Activated T-cell treated with anti-CD3 and anti-CD28 coated beads, Interleukin-2, amount 50 U/mL, for 4 hours (primary cell): ENCODE results near the gene LRCH3. TPM values are rescaled to one million over a fixed set of nuclear protein-coding genes. Genes with fewer than 3 reads are reported as not detected.
A peak's percentile ranks its signal among the peaks of the same experiment; 100 is the strongest.

Experiments used
- ATAC-seq, 2 donors: fragments of 200-7000 bp; cut with Tn5 transposase; one replicate each; pipeline ENCODE4 v1.10.0; 2021
- DNase-seq: peaks from one replicate; pipeline ENCODE4 v3.0.0-alpha.2; 2020
- H3K27me3 Mint-ChIP-seq: one replicate; pipeline ENCODE4 v1.8.0; 2021; ENCODE audit warnings: low read depth, mixed read lengths
- H3K36me3 Mint-ChIP-seq: one replicate; pipeline ENCODE4 v1.8.0; 2022; ENCODE audit warnings: mixed read lengths; ENCODE audit not compliant: insufficient read depth
- H3K4me1 Mint-ChIP-seq: one replicate; pipeline ENCODE4 v1.8.0; 2021; ENCODE audit warnings: low read depth, mixed read lengths
- H3K4me3 Mint-ChIP-seq: one replicate; pipeline ENCODE4 v1.8.0; 2021; ENCODE audit warnings: mild to moderate bottlenecking, moderate library complexity, mixed read lengths
- H3K9me3 Mint-ChIP-seq: one replicate; pipeline ENCODE4 v1.8.0; 2021; ENCODE audit warnings: mixed read lengths
- total RNA-seq, 3 donors: library from RNA; stranded (reverse); gene quantifications; one replicate each; pipeline ENCODE4 v1.2.1, GENCODE V29; 2021

Gene LRCH3
- total RNA-seq = 10 to 100 TPM; 33.7 to 43.9 (median 38.5) TPM

GRCh38 chr3:197791113-197791891 is at the start of gene LRCH3:
Gene LRCH3, plus strand, starts transcription at chr3:197791254. Its CDS starts 25 bp downstream, at chr3:197791279.
- H3K36me3 Mint-ChIP-seq = peaks cover 3% of the 10 kb centered on the region
- no peaks in the 10 kb centered on the region for H3K27me3 Mint-ChIP-seq
- H3K4me3 Mint-ChIP-seq = peak within 1 kb of the TSS; percentile 94
- peak; percentile 76 for DNase-seq
- H3K4me1 Mint-ChIP-seq = peaks cover 47% of the 10 kb centered on the region
- ATAC-seq = peak; percentile 73 to 76
- H3K9me3 Mint-ChIP-seq = no peaks in the 10 kb centered on the region

GRCh38 chr3:197742787-197743186 is 48.3 kb upstream of the LRCH3 start:
- no peaks in the 10 kb centered on the region for H3K36me3 Mint-ChIP-seq
- no peak overlapping the region for H3K4me3 Mint-ChIP-seq
- no peak for DNase-seq
- no peak for ATAC-seq
- no peaks in the 10 kb centered on the region for H3K27me3 Mint-ChIP-seq
- no peaks in the 10 kb centered on the region for H3K4me1 Mint-ChIP-seq
- no peaks in the 10 kb centered on the region for H3K9me3 Mint-ChIP-seq

GRCh38 chr3:197746209-197746608 is 44.8 kb upstream of the LRCH3 start:
- Mint-ChIP-seq H3K9me3 (no peaks in the 10 kb centered on the region), H3K36me3 (no peaks in the 10 kb centered on the region), H3K27me3 (no peaks in the 10 kb centered on the region), H3K4me1 (peaks cover 16% of the 10 kb centered on the region), H3K4me3 (no peak overlapping the region)
- no peak for ATAC-seq
- no peak for DNase-seq

GRCh38 chr3:197746801-197747237 is 44.2 kb upstream of the LRCH3 start:
- DNase-seq (no peak), ATAC-seq (no peak)
- Mint-ChIP-seq H3K4me1 (peaks cover 19% of the 10 kb centered on the region), H3K36me3 (no peaks in the 10 kb centered on the region), H3K9me3 (no peaks in the 10 kb centered on the region), H3K4me3 (no peak overlapping the region), H3K27me3 (no peaks in the 10 kb centered on the region)

GRCh38 chr3:197748597-197749314 is 42.3 kb upstream of the LRCH3 start:
- ATAC-seq = no peak
- Mint-ChIP-seq H3K4me3 (peak overlapping the region; percentile 92), H3K4me1 (peaks cover 34% of the 10 kb centered on the region), H3K36me3 (no peaks in the 10 kb centered on the region), H3K27me3 (no peaks in the 10 kb centered on the region), H3K9me3 (no peaks in the 10 kb centered on the region)
- DNase-seq = no peak

- Mint-ChIP-seq H3K36me3 (no peaks in the 10 kb centered on the region), H3K4me3 (peak overlapping the region; percentile 92), H3K4me1 (peaks cover 39% of the 10 kb centered on the region), H3K27me3 (no peaks in the 10 kb centered on the region), H3K9me3 (no peaks in the 10 kb centered on the region)
- DNase-seq = no peak
- ATAC-seq = peak; percentile 61 to 62
These were observed 41.8 kb upstream of the LRCH3 start for GRCh38 chr3:197749315-197749600.

- Mint-ChIP-seq H3K36me3 (no peaks in the 10 kb centered on the region), H3K4me1 (peaks cover 42% of the 10 kb centered on the region), H3K9me3 (no peaks in the 10 kb centered on the region), H3K4me3 (peak within 1 kb of the TSS; percentile 92), H3K27me3 (no peaks in the 10 kb centered on the region)
- ATAC-seq (peak; percentile 88), DNase-seq (peak; percentile 84)
These were observed 41.3 kb upstream of the LRCH3 start, which contains the start of gene FYTTD1 for GRCh38 chr3:197749601-197750395. Gene FYTTD1, plus strand, starts transcription at chr3:197749883. Its CDS starts 89 bp downstream, at chr3:197749972.

- peak overlapping the region; percentile 92 for H3K4me3 Mint-ChIP-seq
- H3K9me3 Mint-ChIP-seq = no peaks in the 10 kb centered on the region
- DNase-seq (peak; percentile 41), ATAC-seq (peak; percentile 36)
- H3K27me3 Mint-ChIP-seq = no peaks in the 10 kb centered on the region
- no peaks in the 10 kb centered on the region for H3K36me3 Mint-ChIP-seq
- peaks cover 45% of the 10 kb centered on the region for H3K4me1 Mint-ChIP-seq
These were observed 40.6 kb upstream of the LRCH3 start for GRCh38 chr3:197750396-197750831.

- ATAC-seq (no peak), DNase-seq (peak; percentile 22)
- no peaks in the 10 kb centered on the region for H3K9me3 Mint-ChIP-seq
- no peaks in the 10 kb centered on the region for H3K27me3 Mint-ChIP-seq
- H3K4me1 Mint-ChIP-seq = peaks cover 48% of the 10 kb centered on the region
- H3K36me3 Mint-ChIP-seq = peaks cover 2% of the 10 kb centered on the region
- peak overlapping the region; percentile 92 for H3K4me3 Mint-ChIP-seq
These were observed 40.0 kb upstream of the LRCH3 start for GRCh38 chr3:197750858-197751737.

GRCh38 chr3:197752107-197752506 is 38.9 kb upstream of the LRCH3 start:
- ATAC-seq (peak; percentile 22 to 46), DNase-seq (no peak)
- peak overlapping the region; percentile 79 for H3K4me3 Mint-ChIP-seq
- peaks cover 4% of the 10 kb centered on the region for H3K36me3 Mint-ChIP-seq
- H3K9me3 Mint-ChIP-seq = no peaks in the 10 kb centered on the region
- peaks cover 53% of the 10 kb centered on the region for H3K4me1 Mint-ChIP-seq
- H3K27me3 Mint-ChIP-seq = no peaks in the 10 kb centered on the region

- DNase-seq (no peak), ATAC-seq (no peak)
- Mint-ChIP-seq H3K36me3 (peaks cover 7% of the 10 kb centered on the region), H3K9me3 (no peaks in the 10 kb centered on the region), H3K4me3 (peak overlapping the region; percentile 24), H3K4me1 (peaks cover 53% of the 10 kb centered on the region), H3K27me3 (no peaks in the 10 kb centered on the region)
These were observed 37.8 kb upstream of the LRCH3 start for GRCh38 chr3:197753263-197753662.

- Mint-ChIP-seq H3K4me3 (no peak overlapping the region), H3K4me1 (peaks cover 35% of the 10 kb centered on the region), H3K9me3 (no peaks in the 10 kb centered on the region), H3K36me3 (peaks cover 7% of the 10 kb centered on the region), H3K27me3 (no peaks in the 10 kb centered on the region)
- DNase-seq (no peak), ATAC-seq (no peak)
These were observed 34.4 kb upstream of the LRCH3 start for GRCh38 chr3:197756704-197757103.

- Mint-ChIP-seq H3K9me3 (no peaks in the 10 kb centered on the region), H3K4me1 (peaks cover 20% of the 10 kb centered on the region), H3K4me3 (no peak overlapping the region)
These were observed 32.5 kb upstream of the LRCH3 start for GRCh38 chr3:197758512-197758911.

More at GRCh38 chr3:197758512-197758911, 32.5 kb upstream of the LRCH3 start:
- ATAC-seq (no peak), DNase-seq (no peak)
- Mint-ChIP-seq H3K27me3 (no peaks in the 10 kb centered on the region), H3K36me3 (peaks cover 9% of the 10 kb centered on the region)
